GM21529 (cell line): Measurements from ENCODE around the gene RAI14.
A peak's percentile ranks its signal among the peaks of the same experiment; 100 is the strongest.

ENCODE experiments used
- ATAC-seq: cut with Tn5 transposase; IDR thresholded peaks from one replicate; pipeline ENCODE4 v1.9.1; 2021; ENCODE audit not compliant: unreplicated experiment

Gene RAI14

GRCh38 chr5:34674187-34674586, 18.1 kb downstream of the RAI14 start:
- no peak for ATAC-seq

- no peak for ATAC-seq
These were observed 19.7 kb downstream of the RAI14 start for GRCh38 chr5:34675857-34676256.

GRCh38 chr5:34676416-34676815, 20.3 kb downstream of the RAI14 start:
- ATAC-seq, result no peak

DNA sequence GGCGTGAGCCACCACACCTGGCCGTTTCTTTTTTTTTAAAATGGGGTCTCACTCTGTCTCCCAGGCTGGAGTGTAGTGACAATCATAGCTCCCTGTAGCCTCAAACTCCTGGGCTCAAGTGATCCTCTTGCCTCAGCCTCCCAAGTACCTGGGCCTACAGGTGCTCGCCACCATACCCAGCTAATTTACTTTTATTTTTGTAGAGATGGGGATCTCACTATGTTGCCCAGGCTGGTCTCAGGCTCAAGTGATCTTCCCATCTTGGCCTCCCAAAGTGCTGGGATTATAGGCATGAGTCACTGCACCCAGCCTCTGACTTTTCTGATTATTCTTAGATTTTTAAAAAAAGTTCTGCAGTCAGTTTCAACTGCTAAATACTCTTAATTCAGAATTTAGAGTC, 21.3 kb downstream of the RAI14 start:
- ATAC-seq, result no peak

DNA sequence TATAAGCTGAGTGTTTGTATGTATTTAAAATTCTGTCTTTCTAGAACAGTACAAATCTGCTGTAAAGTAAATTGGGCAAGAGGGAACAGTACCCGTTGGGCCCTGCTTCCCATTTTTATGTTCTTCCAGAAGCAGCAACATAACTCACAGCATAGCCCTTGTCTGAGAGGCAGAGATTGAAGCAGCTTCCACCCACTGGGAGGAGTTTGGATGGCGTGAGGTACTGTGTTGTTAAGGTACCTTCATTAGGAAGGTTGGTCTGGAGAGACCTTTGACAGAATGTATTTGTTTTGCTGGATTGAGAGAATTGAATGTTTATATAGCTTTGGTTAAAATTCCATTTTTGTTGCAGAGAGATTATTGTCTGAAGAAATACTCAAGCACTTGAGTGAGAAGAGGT, 24.8 kb downstream of the RAI14 start:
- no peak for ATAC-seq

DNA sequence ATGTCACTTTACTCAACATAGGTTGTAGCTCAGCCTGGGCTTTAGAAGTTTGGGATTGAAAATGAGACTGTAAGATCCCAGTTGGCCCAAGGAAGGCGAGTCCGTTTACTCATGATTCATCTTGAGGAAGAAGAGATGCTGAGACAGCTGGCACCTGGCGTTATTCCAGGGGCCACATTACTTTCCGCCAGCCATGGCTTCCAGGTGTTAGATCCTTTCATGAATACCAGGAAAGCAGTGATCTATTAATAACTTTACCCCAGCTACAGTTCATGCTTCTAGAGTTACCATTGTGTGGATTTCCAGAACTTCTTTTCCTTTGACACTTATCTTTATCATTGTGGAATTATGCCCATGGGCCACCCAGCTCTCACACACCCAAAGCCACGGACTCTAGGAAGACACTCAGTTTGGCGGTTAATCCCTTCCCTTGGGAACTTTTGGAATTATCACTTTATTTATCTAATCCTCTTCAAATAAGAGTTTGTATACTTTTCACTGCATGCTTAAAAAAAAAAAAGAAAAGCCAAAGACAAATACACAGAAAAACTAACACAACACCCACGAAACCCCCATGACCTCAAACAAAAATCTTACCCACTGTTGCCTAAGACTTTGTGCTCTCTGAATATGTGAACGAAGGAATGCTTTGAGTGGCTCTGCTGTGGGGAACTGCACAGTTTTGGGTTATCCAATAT, 26.9 kb downstream of the RAI14 start:
- ATAC-seq, result no peak

DNA sequence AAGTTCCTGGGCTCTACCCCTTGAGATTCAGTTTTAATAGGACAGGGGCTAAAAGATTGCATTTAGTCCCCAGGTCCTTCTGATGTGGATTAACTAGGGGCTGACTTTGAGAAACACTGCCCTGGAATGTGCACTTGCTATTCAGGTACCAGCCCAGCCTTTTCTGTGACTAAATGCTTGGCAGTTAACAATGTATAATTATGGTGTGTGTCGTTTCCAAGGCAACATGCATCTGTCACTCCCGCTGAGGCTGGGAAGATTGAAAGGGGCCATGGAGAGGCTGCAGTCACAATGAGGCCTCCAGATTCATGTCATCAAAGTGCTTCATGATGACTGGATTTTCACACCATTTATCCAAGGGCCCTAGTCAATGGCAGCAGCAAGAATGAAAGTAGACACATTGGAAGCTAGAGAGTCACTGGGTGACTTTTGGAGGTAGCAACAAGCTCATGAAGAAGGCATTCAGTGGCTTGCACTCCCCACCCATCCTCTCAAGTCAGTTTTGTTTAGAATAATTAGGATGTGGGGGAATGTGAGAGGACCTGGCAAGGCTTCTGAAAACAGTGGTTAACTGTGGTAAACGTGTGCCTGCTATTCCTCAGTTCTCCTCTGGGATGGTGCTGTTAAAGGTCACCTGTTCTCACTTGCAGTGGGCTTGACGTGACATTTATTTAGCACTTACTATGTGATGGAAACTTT, 28.3 kb downstream of the RAI14 start:
- no peak for ATAC-seq

DNA sequence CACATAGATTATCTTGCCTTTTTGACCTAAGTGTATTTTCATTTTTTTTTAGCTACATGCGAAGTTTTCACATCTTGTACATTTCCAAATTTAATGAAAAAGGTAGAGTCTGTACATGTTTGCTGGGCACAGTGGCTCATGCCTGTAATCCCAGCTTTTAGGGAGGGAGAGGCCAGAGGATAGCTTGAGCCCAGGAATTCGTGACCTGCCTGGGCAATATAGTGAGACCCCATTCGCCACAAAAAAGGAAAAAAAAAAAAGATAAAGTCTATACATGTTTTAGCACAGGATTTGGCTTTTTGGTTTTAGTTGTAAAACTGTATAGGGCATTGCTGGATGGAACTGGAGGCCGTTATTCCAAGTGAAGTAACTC, 28.8 kb downstream of the RAI14 start:
- ATAC-seq, result no peak

- ATAC-seq, result no peak
These were observed 29.5 kb downstream of the RAI14 start for GRCh38 chr5:34685485-34686165.

- ATAC-seq, result no peak
These were observed 30.7 kb downstream of the RAI14 start for GRCh38 chr5:34686762-34687268.

DNA sequence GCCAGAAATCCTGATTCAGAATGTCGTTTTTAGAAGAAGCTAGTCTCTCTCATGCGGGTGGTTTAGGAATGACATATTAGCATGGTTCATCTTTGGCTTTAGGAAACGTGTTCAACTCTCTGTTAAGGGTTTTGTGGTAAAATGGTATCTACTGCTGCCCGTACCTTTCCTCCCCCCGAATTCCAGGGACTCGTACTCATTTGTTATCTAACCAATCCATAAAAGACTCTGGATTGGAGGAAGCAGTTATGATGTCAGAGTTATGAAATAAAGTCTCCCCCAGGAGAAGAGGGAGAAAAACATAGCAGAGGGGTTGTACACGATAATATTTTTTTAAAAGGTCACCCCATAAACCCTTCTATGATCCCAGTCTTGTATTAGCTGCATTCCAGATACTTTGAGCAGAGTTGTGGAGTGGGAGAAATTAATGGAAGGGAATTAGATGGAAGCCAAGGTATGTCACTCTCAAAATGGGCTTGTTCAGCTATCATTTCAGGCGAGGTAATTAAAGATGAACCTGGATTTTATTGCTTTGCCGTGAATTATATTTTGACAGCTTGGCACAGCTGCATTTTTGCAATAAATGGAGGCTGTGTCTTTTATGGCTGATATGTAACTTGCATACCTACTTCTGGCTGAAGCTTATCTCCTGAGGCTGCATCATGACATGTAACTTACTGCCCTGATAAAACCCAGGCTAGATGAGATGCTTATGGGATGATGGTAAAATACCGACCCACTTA, 31.3 kb downstream of the RAI14 start:
- ATAC-seq, result no peak

- no peak for ATAC-seq
These were observed 32.1 kb downstream of the RAI14 start for GRCh38 chr5:34688015-34688810.

DNA sequence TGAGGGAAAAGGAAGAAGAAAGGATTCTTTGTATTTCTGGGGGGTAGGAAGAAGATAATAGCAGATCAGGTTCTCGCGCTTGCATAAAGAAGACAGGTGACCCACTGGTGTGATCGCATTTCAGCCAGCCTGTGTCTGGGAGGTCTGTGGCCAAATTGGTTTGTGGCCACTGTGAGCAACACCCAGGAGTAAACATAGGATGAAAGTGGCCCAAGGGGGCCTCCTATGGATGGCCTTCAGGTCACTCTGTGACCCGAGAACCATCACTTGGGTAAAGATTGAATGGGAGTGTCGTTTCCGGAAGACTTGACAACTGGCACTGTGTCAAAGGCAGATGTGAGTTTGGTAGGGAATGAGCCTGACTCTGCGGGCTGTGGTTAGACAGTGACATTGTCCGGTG, 34.2 kb downstream of the RAI14 start:
- ATAC-seq, result no peak

- no peak for ATAC-seq
These were observed 34.8 kb downstream of the RAI14 start for GRCh38 chr5:34690898-34691297.

DNA sequence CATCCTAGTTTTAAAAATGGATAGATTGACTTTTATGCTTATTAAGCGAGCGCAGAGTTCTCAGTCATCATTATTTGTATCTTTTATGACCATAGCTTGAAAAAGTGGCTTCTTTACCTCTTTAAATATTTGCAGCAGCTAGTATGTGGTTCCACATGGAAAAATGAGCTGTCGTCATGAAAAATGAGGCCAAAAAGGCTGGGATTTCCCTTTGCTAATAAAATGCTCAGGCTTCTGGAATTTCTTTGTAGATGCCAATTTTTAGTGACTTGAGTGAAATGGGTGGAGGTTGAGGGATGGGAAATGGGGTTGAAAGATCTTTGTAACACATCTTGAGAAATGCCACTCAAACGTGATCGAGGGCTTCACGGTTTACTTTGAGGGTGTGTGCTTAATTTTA, 35.2 kb downstream of the RAI14 start:
- no peak for ATAC-seq

GRCh38 chr5:34692786-34693185, 36.7 kb downstream of the RAI14 start:
- no peak for ATAC-seq

GRCh38 chr5:34694012-34694411, 37.9 kb downstream of the RAI14 start:
- ATAC-seq, result no peak

DNA sequence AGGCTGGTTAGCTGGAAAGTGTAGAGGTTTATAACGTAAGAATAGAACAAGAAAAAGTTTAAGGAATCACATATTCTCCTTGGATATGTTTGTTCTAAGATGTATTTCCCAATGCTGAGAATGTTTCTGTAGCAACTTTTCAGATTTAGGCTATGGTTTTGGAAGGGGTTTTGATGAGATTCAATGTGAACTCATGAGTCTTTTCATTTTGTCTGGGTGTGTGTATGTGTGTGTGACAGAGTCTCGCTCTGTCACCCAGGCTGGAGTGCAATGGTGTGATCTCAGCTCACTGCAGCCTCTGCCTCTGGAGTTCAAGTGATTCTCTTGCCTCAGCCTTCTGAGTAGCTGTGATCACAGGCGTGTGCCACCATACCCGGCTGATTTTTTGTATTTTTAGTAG, 38.6 kb downstream of the RAI14 start:
- no peak for ATAC-seq

DNA sequence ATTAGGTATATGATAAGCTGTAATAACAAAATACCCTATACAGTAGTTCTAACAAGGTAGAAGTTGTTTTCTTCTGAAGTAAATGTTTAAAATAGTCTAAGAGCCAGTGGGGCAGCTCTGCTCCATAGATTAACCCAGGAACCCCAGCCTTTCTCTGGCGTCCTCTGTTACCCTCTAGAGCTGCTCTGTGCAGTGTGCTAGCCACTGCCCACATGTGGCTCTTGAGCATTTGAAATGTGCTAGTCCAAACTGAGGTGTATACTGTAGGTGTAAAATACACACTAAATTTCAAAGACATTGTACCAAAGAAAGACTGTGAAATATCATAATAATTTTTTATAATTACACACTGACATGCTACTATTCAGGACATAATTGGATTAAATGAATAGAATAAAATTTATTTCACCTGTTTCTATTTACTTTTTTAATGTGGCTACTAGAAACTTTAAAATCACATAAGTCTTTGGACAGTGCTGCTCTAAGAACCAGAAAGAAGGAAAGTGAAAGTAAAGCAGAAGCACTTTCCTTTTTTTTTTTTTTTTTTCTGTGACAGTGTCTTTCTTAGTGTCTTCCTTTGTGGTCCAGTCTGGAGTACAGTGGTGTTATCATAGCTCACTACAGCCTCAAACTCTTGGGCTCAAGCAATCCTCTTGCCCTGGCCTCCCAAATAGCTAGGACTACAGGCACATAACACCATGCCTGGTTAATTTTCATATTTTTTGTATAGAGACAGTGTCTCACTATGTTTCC, 39.3 kb downstream of the RAI14 start:
- ATAC-seq, result peak; percentile 70
